Activated CD4-positive, alpha-beta T cell treated with anti-CD3 and anti-CD28 coated beads, Interleukin-2, amount 50 U/mL, for 16 hours (primary cell): ENCODE measurements around the gene RGS7.
"Not testable (repeated sequence)": the region's sequence is repeated elsewhere in the genome, so short reads cannot be mapped to it uniquely, and the experiment has no call there.

Experiments used
- DNase-seq: peaks from one replicate; pipeline ENCODE4 v3.0.0-alpha.2; 2020

The RGS7 gene

GRCh38 chr1:241130881-241131280 lies 226.1 kb downstream of the RGS7 start:
- no peak for DNase-seq

GRCh38 chr1:241129207-241129960 lies 227.6 kb downstream of the RGS7 start:
- DNase-seq = no peak

DNA sequence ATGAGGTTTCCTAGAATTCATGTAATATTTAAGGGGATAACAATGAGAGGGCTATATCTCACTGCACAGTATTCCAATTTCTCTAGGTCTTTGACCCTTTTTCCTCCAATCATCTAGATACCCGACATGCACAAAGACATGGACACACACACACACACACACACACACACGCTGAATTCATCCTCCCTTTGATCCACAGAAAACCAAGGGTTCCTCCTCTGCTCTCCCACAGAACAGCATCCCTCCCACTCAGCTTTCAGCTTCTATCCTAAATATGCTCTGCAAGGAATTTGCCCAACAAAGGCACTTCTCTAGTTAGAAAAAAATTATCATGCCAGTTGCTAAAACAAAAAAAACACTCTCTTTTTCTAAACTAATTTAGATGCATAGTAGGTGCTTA lies 231.7 kb downstream of the RGS7 start:
- no peak for DNase-seq

- DNase-seq = no peak
Observed at GRCh38 chr1:241118049-241118448, 239.0 kb downstream of the RGS7 start.

- no peak for DNase-seq
Observed at GRCh38 chr1:241115784-241116183, 241.2 kb downstream of the RGS7 start.

DNA sequence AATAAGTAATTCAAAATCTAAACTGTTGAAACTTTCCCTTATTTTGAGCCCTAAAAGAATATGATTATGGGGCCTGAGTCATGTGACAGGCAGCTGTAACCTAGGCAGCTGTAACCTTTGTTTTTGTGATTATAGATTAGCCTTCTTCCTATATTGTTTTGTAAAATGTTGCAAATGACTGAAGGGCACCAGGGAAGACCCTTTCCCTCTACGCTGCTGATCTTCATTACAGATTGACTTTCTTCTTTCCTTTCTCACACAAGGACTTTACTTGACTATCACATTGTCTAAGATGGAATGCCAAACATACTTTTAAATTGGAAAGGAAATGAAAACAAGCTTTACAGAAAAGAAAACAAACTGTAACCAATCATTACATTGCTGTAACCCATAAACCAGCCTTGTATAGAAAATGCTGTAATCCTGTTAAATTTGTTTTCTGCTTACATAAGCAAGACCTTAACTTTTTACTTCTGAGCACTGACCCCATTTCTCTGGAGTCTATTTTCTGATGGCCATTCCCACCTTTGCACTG lies 242.2 kb downstream of the RGS7 start:
- no peak for DNase-seq

DNA sequence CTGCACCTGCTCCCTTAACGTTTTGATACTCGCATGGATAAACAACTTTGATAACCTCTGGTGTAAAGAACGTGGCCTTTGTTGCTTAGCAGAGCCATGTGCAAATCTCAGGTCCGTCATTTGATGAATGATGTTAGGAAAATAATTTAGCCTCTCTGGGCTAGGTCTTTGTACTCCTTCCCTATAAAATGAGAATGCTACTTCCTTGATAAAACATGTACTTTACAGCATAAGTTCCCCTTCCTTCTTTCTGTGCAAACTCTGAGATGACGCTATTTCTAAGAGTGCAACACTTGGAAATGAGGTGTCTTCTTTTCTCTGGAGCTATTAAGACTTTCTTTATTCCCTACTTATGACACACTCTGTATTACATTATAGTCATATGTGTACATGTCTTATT lies 243.4 kb downstream of the RGS7 start:
- DNase-seq = no peak

DNA sequence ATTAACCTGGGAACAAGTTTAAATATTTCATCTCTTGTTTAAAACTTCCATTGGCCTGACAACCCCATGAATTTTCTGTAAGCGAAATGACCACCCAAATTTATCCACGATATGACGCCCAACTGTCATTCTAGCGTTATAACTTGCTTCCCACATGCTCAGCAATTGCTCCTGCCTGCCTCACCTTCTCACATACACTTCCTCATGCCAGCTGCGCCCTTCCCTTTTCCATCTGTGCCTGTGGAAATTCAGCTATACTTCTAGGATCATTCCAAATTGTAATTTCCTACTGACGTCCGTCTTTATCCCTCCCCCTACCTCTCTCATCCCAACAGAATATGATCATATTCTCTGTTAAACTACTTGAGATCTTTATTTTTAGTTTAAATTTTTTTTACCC lies 248.0 kb downstream of the RGS7 start:
- DNase-seq = no peak

GRCh38 chr1:241105147-241105546 lies 251.9 kb downstream of the RGS7 start:
- no peak for DNase-seq

DNA sequence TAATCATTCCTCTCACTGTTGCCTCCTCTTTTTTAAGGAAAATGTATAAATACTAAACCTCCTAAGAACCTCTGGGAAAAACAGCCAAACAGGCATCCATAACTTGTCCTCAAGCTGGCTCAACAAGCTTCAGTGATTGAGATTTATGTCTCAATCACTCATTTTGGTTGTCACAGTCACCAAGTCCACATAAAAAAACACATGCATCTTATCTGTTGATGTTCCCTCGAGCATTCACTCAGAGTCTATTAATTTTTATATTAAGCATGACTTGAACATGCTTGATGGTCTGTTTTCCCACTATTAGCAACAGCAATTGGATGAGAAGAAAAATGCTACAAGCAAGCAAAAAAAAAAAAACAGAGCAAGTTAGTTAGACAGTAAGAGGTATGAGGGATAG lies 254.3 kb downstream of the RGS7 start:
- DNase-seq = no peak

DNA sequence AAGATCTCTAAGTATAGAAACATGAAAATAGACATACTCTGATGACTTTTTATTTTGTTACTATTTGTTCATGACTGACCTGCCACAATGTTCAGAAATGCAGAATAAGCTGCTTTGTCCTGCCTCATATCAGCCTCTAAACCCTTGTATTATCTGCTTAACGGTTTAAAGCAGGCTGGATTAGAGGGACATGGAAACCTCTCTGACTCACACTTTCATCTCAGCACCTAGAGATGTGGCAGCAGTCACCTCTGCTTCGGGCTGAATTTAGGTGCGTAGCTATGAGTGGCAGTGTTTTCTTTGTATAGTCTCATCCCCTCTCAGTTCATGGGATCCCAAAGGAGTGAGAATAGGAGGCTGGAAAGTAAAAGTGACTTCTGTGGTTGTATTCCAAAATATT lies 255.4 kb downstream of the RGS7 start:
- DNase-seq = no peak

- no peak for DNase-seq
Observed at GRCh38 chr1:241097479-241097878, 259.5 kb downstream of the RGS7 start.

GRCh38 chr1:241096982-241097381 lies 260.0 kb downstream of the RGS7 start:
- DNase-seq = no peak

DNA sequence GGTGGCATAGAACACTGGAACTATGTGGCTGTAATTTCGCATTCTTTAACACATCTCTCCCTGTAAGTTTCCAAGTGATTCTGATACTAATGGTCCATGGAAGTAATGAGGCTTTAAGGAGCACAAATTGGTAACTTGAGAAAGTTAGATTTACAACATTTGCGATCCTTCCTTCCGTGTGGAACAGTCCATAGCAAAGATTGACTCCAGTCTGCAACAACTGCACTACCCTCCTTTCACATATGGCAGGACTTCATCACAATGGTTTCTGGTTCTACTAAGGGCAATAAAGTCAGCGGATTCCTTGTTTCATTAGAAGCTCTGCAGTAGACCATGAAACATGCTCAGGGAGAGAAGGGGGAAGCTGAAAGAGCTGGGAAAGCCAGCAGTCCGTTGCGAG lies 261.2 kb downstream of the RGS7 start:
- DNase-seq = no peak

GRCh38 chr1:241090798-241091197 lies 266.2 kb downstream of the RGS7 start:
- DNase-seq = no peak

- not testable (repeated sequence) for DNase-seq
Observed at GRCh38 chr1:241089066-241089465, 267.9 kb downstream of the RGS7 start.

GRCh38 chr1:241088075-241088474 lies 268.9 kb downstream of the RGS7 start:
- DNase-seq = not testable (repeated sequence)

DNA sequence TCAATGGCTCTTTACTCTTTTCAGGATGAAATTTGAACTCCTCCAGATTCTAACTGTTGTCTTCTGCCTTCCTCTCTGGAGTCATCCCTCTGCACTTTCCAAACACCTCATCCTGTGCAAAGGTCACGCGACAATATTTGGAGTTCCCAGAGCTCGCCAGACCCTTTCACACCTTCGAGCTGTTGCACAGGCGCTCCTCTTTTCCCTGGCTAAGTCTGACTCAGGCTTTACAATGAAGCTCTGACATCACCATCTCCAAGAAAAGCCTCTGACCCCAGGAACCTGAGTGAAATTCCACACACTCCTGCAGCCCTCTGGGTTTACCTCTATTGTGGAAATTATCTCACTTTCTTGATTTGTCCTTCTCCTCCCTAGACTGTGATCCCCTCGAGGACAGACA lies 270.3 kb downstream of the RGS7 start:
- DNase-seq = no peak

DNA sequence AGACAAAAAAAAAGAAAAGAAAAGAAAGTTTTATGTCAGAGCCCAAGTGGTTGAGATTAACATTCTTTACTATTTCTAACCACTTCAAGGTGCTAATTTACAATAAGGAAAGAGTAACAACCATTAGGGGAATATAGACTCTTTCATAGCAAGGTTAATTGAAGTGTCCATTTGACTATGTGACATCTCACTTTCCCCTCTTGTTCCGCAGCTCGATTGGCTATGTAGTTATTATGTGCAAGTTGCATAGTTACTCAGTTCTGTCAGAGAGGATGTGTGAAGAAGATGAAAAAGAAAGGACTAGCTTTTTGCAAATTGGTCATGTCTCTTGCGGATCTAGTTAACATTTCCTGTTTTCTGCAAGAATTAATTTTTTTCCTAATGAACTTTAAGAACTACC lies 273.7 kb downstream of the RGS7 start:
- no peak for DNase-seq

- DNase-seq = no peak
Observed at GRCh38 chr1:241081473-241081872, 275.5 kb downstream of the RGS7 start.

- DNase-seq = no peak
Observed at GRCh38 chr1:241079459-241079858, 277.5 kb downstream of the RGS7 start.

DNA sequence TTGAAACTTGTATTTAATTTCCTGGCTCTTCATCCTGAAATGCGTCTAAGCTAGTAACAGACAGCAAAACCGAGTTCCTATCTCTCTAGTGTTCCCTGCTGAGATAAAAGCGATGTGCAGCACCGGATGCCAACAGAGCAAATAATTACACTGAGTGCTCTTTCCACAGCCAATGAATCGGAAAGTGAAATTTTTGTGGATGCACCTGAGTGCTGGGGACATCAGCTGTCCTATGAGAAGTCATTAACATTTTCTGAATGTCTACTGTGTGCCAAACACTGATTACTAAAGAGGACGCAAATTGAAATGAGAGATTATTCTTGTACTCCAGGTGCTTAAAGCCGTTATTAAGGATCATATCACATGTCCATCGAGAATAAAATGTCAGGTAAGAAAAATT lies 278.0 kb downstream of the RGS7 start:
- DNase-seq = no peak

- DNase-seq = no peak
Observed at GRCh38 chr1:241077386-241078147, 279.4 kb downstream of the RGS7 start.

DNA sequence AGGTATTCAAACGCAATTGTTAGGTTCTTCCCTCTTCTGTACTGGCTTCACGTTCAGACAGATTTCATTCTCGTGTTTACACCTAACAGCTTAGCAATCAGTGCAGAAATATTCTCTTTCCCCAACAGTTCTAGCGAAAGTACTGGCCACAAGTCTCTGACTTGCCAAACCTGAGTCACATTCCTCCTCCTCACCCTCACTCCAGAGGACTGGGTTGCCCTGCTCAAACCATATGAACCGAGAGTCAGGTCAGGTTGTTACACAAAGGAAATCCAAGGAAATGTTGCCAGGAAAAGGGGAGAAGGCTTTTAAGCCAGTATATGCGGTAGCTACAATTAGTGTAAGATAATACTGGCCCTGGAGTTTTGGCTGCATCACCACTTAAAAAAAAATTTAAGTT lies 282.5 kb downstream of the RGS7 start:
- no peak for DNase-seq
